Ecto neural progenitor cell (in vitro differentiated cells): Measurements from ENCODE around the gene TRPC4.

Source experiments
- DNase-seq: peaks from one replicate; pipeline ENCODE4 v3.0.0-alpha.2; 2018; ENCODE audit warnings: low spot score

Gene TRPC4

DNA sequence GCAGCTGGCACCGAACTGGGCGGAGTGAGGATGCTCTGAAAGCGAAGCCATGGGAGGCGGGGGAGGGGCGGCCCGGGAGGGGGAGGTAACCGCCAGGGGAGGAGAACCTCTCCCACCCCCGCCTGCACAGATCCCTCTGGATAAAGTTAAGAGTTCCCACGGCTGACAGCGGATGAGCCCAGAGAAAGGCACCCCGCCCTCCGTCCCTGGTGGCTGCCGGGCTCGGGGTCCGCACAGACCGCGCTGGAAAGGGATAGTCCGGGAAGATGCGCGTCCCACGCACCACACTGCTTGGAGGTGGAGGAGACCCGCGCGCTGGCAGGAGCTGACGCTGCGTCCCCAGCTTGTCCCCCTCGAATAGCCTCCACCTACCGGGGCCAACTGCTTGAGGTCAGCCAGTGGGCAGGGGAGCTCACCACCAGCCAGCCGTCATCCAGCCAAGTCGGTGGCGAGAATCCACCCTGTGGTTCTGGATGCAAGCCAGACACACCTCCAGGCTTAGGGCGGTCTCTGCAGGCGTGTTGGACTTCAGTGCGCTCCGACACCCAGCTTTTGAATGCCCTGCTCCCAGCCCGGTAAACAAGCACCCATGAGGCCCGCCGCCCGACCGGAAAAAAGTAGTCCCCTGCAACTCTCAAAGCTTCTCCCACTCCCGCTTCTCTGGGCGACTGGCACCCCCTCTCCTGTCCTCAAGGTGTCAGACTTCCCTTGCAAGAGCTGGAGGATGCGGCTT is at the start of gene TRPC4:
TSS of gene TRPC4 (minus strand) at position 17 of the 733 bp plus-strand sequence. CDS start 86,439 bp downstream, outside the sequence.
- DNase-seq: peak; percentile 82

DNA sequence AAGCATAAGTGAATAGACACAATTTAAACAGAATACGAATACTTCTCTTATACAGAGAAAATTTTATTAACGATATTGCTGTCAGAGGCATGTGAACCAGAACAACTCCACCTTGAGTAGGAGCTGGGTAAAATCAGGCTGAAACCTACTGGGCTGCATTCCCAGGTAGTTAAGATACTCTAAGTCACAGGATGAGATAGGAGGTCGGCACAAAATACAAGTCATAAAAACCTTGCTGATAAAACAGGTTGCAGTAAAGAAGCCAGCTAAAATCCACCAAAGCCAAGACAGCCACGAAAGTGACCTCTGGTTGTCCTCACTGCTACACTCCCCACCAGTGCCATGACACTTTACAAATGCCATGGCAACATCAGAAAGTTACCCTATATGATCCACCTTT is 49.2 kb upstream of the TRPC4 start:
- DNase-seq: no peak

DNA sequence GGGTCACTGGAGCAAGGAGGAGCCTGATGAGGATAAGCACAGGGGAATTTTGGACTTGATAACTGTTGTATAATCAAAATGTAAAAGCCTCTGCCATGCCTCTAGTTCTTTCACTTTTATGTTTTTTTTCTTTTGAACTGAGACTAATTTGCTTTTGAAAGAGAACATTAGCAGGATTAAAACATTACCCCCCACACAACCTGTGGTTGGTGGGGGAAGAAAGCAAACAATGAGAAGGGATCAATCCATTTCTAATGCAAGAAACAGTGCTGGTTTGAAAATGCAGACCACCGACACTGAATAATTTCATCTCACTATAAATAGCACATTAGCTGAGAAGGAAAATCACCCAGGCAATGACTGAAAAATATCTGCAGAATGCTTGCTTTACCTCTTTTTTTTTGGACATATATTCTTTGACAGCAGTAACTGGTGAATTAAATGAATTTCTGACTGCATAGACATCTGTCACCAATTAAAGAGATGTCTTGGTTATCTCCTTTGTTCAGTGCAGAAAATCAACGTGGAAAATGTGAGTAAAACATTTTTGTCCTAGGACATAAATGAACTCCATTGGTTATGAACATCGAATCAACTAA is 48.6 kb upstream of the TRPC4 start:
- no peak for DNase-seq

DNA sequence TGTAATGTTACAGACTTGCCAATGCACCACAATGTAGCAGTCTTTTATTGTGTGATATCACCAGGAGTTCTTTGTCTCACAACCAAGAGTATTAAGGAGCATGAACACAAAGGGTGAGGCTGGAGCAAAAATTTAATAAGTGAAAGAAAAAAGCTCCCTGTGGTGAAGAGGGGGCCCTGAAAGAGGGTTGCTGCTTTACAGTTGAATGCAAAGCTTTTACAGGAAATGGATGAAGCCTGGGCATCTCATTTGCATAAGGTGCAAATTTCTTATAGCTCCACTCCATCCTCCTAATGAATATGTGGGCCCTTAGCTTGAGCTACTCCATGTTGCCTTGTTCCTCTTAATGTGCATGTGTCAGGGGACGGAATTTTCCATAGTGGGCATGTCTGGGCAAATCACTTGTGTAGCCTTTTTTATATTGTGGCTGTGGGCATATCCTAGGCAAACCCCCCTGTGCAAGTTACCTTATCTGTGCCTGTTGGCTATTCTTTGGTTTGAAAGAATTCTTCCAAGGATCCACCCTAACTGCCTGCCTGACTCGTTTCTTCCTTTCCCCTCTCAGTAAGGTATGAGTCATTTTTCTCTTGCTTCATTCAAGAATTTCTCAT is 45.3 kb upstream of the TRPC4 start:
- no peak for DNase-seq

DNA sequence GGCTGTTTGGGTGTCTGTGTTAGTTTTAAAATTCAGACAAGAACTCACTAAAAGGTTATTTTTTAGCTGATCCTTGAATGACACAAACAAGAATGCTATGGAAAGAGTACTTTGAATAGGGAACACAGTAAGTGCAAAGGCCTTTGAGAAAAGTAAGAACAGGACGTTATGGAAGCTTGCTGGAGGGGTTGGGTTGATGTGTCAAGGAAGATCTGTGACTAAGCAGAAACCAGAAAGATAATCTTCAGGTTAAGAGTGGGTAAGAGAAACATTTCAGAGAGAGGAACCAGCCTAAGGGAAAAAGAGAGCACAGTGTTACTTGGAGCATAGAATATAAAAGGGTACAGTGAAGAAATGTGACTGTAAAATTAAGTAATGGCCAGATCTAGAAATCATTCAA is 41.2 kb upstream of the TRPC4 start:
- no peak for DNase-seq

DNA sequence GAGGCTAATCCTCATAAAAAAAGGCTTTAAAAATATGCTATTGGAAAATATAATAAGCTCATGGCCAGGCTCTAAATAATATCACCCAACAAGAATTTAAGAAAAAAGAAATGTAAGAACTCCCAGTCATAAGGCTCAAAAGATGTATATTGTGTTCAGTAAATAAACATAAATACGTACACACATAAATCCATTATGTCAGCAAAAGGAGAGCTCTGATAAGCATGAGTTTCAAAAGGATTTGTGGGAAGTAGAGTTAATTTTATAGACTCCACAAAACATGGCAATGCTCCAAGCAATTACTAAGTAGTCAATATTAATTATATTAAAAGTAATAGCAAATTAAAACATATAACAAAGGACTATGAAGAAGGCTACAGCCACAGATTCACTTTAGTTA is 37.3 kb upstream of the TRPC4 start:
- no peak for DNase-seq

DNA sequence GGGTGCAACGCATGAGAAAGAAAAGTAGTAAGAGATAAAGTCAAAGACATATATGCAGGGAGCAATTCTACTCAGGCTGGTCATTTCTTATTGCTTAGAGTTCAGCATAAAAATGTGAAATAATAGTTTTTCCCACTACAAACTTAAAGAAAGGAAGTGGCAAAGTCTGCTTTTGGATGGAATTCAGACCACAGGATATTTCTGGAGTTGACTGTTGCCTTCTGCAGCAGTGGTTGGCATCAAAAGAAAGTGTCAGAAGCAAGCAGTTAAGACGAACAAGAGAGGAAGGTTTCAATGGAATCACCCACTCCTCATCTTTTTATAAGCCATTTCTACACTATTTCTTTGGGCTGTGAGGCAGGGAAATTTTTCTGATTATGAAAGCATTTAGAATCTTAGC is 36.2 kb upstream of the TRPC4 start:
- no peak for DNase-seq

DNA sequence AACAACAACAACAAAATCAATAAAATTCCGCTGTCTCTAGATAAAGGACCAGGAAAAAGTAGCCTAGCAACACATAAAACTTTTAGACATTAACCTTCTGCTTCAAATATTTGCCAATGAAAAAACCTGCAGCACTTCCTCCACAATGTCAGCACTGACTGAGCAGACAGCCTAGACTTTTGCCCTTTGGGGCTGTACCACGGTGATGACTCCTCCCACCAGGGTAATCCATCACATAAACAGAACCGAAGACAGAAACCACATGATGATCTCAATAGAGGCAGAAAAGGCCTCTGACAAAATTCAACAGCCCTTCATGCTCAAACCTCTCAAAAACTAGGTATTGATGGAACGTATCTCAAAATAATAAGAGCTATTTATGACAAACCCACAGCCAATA is 30.2 kb upstream of the TRPC4 start:
- no peak for DNase-seq

DNA sequence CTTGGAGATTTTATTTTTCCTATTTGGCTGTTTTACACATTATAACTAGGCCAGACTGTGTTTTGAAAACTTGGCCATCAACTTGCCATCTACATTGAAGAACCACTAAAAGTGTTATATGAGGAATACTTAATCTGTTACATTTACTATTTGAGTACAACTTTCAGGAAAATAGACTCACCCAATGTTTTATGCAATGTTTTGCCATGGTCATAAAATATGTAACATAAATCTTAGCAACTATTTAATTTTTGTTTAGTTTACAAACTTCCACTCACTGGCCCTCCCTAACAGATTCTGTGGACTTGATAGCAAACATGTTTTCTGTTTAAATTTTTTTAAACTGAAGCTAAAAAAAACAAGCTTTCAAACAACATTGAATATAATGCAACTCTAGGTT is 23.7 kb upstream of the TRPC4 start:
- no peak for DNase-seq

DNA sequence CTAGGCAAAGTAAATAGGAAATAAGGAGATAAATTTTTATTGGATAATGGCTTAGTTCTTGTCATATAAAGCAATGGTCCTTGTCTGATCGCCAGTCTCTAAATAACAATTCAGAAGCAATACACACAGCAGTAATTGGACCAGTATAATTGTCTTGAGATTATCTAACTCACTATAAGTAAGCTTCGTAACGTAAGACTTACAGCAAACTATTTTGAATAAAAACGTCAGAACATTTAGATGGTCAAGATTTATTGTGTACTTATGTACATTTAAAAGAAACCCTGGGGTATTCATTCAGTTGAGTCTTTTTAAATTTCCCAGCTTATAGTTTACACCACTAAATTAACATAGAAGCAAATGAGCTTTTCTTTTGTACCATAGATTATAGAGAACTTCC is 20.2 kb upstream of the TRPC4 start:
- DNase-seq: no peak

DNA sequence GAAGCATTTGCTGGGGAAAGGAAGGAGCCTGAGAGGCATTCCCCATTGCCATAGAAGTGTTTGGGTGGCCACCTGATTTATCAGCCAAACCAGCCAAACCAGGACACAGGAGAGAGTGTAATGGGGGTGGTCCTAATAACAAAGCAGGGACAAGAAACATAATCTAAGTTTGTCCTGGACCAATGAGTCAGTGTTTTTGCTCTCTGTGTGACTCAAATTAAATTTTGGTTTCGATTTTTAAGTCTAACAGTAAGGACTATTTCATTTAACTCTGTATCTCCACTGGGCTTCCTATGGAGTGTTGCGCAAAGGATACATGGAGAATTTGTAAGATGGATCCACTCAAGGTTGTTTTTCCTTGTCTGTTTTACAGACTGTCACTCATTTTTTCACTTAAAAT is 19.5 kb upstream of the TRPC4 start:
- no peak for DNase-seq

DNA sequence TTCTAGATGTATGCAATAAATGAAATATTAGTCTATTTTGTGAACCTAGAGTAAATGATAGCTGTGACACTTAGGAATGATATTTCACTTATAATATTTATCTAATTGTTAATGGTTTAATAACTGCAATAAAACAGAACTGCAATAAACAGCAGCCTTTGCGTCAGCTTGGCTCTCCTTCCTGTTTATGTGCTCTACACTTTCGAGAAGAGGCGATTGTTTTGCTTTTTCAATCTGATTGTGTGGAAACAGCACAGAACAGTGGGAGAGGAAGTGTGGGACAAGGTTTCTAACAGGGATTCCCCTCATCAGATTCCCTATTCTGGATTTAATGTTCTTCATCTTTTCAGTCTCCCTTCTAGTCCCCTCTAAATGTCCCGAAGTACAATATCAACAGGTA is 17.3 kb upstream of the TRPC4 start:
- no peak for DNase-seq

DNA sequence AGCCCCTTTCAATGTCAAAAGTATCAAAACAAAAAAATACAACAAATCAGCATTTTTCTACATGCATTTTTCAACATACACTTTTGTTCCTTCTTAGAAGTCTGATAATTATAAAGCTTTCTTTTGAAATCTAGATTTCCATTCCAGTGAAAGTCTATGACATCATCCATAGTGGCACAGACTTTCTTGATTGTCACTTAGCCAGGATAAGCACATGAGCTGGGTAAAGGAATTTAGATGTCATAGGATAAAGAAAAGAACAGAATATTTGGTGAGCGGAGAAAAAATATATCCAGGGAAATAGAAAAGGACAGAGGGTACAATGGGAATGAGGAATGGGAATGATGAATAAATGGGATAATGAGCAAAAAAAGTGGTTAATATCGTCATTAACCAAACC is 15.1 kb upstream of the TRPC4 start:
- no peak for DNase-seq

DNA sequence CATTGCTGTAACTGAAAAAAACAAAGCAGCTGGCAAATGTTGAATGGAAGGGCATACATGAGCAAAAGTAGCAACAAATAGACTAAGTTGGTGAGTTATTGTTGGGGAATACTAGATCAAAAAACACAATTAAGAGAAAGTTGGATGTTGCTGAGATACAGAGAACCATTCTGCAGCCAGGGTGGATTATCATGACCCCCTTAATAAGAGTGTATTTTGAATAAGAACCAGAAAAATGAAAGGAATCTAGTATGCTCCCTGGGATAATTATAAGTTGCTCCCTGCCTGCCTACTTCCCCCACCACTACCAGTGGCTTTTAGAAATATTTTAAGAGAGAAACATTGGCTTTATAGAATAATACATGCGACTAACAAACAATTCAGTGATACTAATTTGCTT is 14.5 kb upstream of the TRPC4 start:
- no peak for DNase-seq

DNA sequence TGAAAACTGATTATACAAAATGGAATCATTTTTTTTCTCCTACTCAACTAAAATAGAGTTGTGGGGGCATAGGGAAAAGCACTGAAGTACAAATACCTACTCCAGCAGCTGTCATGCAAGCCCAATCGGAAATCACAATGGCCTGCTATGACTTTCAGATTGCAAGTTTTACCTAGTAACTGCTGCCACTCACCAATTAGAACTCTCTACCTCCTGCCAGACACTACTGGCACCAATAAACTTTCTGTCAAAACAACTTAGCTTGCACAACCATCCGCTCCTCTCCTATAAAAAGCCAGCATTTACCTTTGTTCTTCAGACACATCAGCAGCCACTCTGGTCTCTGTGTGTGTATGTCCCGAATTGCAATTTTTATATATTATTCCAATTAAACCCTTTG is 9.3 kb upstream of the TRPC4 start:
- DNase-seq: no peak

DNA sequence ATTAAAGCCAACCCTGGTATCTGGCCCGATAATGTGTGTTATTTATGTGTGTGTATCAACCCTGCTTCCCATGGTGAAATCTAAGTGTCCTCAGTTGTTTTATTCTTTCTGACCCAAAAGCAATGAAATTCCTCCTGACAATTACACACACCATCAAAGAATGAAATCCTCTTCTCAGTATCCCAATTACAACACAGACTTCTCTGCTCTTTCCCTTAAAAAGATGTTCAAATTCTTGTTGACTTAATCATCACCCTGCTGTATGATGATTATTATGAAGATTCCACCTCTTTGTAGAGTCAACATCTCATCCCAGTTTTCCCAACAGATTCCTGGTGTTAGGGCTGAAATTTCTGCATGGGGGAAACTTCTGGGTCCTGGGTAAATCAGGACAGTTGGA is 8.9 kb upstream of the TRPC4 start:
- no peak for DNase-seq

DNA sequence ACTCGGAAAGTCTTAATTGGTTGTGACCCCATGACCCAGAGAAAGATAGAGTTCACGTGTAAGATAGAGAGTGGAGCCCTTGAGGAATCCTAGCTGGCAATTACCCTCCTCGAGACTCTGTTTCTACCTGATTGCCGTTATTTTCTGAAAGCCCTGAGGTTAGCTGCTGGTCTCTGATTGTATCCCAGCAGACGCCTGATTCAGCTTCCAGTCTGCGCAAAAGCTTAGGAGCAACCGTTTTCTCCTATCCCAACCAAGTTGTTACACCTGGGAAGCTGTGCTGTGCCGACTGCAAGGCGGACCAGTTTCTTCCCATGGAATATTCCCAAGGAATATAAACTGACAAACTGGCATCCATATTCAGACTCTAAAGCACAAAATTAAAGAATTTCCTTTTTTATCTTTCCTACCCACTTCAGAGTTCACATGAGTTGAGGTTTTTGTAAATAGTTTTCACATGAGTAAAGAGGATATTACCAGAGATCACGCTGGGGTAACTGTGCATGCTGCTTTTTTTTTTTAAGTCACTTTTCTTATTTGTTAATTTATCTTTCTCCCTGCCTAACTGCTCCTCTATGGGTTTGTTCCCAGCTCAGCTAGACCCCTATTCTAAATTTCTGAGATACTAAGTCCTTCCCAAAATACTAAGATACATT is 1.5 kb upstream of the TRPC4 start:
- DNase-seq: no peak

DNA sequence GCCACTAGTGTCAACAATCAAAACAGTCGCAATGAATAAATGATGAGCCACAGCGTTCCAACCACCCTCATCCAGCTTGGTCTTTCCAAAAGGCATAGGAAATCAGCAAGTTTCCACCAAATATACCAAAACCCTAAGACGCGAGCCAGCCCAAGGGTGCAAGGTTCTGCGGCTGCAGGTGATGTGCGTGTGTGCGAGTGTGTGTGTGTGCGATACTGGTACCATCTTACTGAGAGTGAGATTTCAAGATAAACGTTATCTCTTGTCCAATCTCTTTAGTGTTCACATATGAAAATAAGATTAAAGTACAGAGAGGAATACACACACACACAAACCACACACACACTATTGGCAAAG is 895 bp upstream of the TRPC4 start:
- no peak for DNase-seq

DNA sequence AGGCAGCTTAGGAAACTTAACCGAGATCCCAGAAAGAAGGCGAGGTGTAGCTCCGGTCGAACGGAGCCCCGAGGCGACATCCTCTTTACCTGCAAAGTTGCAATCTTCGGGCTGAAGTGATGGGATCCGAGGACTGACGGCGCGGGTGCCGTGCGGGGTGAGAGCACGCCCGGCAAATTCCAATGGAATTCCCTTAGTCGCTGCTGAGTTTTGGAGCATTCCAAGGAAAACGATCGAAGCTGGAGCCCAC is 141 bp downstream of the TRPC4 start:
- DNase-seq: peak; percentile 73

DNA sequence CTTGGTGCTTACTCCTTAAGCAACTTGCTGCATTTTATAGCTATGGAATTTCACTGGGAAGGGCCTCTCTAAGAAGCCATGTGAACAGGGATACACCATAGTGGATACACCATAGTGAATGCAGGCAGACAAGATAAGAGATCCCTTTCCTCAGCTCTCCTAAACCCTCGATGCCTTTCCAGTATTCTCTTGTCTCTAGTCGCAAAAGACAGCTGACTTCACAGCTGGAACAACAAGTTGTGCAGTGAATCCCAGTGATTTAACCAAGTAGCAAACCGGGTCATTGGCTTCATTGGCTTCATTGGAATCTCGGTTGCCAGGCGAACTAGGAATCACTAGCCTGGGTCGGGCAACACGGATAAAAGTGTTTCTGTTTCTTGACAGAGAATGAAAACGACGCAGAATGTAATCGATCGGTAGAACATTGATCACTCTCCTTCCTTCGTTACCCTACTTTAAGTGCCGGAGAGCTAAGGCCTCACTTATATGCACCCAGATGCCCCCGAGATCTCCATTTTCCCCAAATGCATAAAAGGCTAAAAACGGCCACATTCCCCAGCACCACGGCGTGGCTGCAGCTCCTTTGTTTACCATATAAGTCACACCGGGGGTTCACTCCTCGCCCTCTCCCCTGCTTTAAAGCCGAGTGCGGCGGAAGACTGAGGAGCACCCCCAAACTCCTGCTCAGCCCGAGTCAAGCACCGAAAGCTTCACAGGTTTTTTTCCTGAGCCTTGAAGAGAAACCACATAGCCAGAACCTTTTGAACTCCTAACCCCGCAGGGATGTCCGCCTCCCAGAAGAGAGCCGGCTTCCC is 674 bp downstream of the TRPC4 start:
- peak; percentile 62 for DNase-seq

DNA sequence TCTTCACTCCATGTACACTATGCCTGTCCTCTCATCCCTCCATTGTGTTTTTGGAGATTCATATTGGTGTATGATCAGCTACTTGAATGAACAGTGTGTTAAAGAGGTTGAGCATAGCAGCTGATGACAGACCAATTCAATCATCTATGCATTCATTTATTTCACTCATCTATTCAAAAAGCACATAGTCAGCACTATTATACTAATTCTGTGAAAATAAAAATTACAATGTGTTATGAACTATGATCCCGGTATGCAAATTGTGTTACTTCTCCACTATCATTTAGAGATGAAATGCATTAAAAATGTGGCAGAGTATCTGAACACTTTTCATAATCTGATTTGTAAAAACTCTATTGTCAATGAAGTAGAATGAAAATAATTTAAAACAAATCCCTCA is 5.9 kb downstream of the TRPC4 start:
- DNase-seq: no peak

DNA sequence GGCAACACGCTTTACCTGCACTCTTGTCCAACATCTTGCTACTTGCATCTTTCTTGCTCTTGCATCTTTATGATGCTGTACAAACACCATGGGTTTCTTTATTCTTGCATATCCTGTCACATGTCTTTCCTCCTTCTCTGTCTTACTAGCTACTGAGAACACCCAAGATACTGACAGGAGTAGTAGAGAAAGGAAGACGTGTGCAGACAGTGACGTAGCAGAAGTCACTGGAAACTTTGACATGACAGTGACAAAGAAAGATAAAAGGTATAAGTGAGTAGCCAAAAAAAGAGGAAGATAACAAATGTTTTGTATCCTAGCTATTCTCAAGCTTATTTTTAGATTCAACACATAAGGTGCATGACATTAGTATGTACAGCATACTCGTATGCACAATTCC is 34.2 kb downstream of the TRPC4 start:
- no peak for DNase-seq

DNA sequence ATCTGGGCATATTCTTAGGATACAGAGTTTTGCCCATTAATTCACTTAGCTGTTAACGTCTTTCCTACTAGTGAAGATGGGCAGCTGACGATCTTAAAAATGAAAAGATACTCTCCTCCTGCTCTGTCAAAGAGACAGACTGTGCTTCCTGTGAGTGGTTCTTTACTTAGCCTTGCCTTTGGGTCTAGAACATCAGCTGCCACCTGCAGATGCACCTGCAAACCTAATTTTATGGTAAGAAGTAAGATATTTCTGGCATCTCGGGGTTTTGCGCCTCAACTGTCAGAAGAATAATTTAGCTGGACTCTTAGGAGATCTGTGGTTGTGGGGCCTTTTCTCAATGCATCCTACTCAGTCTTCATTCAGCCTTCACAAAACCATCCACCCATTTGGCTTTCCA is 36.2 kb downstream of the TRPC4 start:
- DNase-seq: no peak
